HEK293 (cell line): Measurements from ENCODE around the gene PTBP1.

Experiments used
- CTCF ChIA-PET: fragments of 350-600 bp; formaldehyde crosslinking; extraction: SDS; loops from one replicate; lab custom pipeline; 2021; ENCODE audit warnings: antibody characterized with exemption; lab: Yijun Ruan, JAX
- POLR2A ChIA-PET: fragments of 300-600 bp; formaldehyde crosslinking; extraction: SDS; loops from one replicate; lab custom pipeline; 2020; ENCODE audit warnings: antibody characterized with exemption, inconsistent platforms; lab: Yijun Ruan, JAX
- H3K27ac ChIP-seq: fragments of 200-500 bp; sonication (Bioruptor generic); 2 replicates; pipeline ENCODE4 v1.5.1; 2014; ENCODE audit warnings: low read depth, low read length, control low read depth, inconsistent platforms; ENCODE audit errors: extremely low read depth
- H3K36me3 ChIP-seq, 2 experiments: fragments of 200-500 bp in 1 of 2; sonication (Bioruptor generic) in 1 of 2; 1 replicate in 1 of 2; 2 replicates in 1 of 2; pipeline ENCODE4 v1.5.1; 2014 to 2017; ENCODE audit warnings: inconsistent platforms in 2 of 2, low read length in 2 of 2; ENCODE audit not compliant: control insufficient read depth in 2 of 2, insufficient read depth in 1 of 2
- H3K4me1 ChIP-seq: fragments of 200-500 bp; sonication (Bioruptor generic); 2 replicates; pipeline ENCODE4 v1.5.1; 2014; ENCODE audit warnings: mild to moderate bottlenecking, low read length, inconsistent platforms; ENCODE audit not compliant: control insufficient read depth, insufficient read depth
- H3K4me3 ChIP-seq: 2 replicates; pipeline ENCODE4 v1.5.1; 2011; ENCODE audit warnings: low read depth, mild to moderate bottlenecking, control low read depth, low read length, moderate library complexity
- H3K9me3 ChIP-seq: fragments of 200-500 bp; sonication (Bioruptor generic); 2 replicates; pipeline ENCODE4 v1.5.1; 2014; ENCODE audit warnings: low read depth, low read length, inconsistent platforms; ENCODE audit not compliant: control insufficient read depth, insufficient read depth
- BCL6B ChIP-seq: fragments of 450-650 bp; formaldehyde crosslinking; IDR thresholded peaks from 2 replicates; pipeline ENCODE4 v1.5.1; 2017; ENCODE audit warnings: missing biosample characterization, missing genetic modification characterization
- FEZF1 ChIP-seq: fragments of 450-650 bp; formaldehyde crosslinking; IDR thresholded peaks from 2 replicates; pipeline ENCODE4 v1.5.1; 2016; ENCODE audit warnings: missing biosample characterization, missing genetic modification characterization
- GLIS1 ChIP-seq: fragments of 450-650 bp; formaldehyde crosslinking; IDR thresholded peaks from 2 replicates; pipeline ENCODE4 v1.5.1; 2016; ENCODE audit warnings: missing biosample characterization, missing genetic modification characterization
- GLIS2 ChIP-seq: fragments of 450-650 bp; formaldehyde crosslinking; IDR thresholded peaks from 2 replicates; pipeline ENCODE4 v1.5.1; 2016; ENCODE audit warnings: missing biosample characterization, missing genetic modification characterization
- HIC1 ChIP-seq: fragments of 450-650 bp; formaldehyde crosslinking; IDR thresholded peaks from 2 replicates; pipeline ENCODE4 v1.5.1; 2016; ENCODE audit warnings: missing biosample characterization, missing genetic modification characterization
- KLF1 ChIP-seq: fragments of 450-650 bp; formaldehyde crosslinking; IDR thresholded peaks from 2 replicates; pipeline ENCODE4 v1.5.1; 2016; ENCODE audit warnings: missing biosample characterization, missing genetic modification characterization
- PRDM6 ChIP-seq: fragments of 450-650 bp; formaldehyde crosslinking; IDR thresholded peaks from 2 replicates; pipeline ENCODE4 v1.5.1; 2017; ENCODE audit warnings: missing biosample characterization, missing genetic modification characterization
- SETDB1 ChIP-seq: IDR thresholded peaks from one replicate; pipeline ENCODE4 v1.6.1; 2017; ENCODE audit warnings: mild to moderate bottlenecking, low read length, moderate library complexity, mixed read lengths; ENCODE audit not compliant: insufficient read length
- ZEB2 ChIP-seq: fragments of 450-650 bp; formaldehyde crosslinking; IDR thresholded peaks from 2 replicates; pipeline ENCODE4 v1.5.1; 2016; ENCODE audit warnings: missing biosample characterization, missing genetic modification characterization
- ZNF175 ChIP-seq: fragments of 450-650 bp; formaldehyde crosslinking; IDR thresholded peaks from 2 replicates; pipeline ENCODE4 v1.5.1; 2016; ENCODE audit warnings: missing biosample characterization, missing genetic modification characterization
- ZNF18 ChIP-seq: fragments of 450-650 bp; formaldehyde crosslinking; IDR thresholded peaks from 2 replicates; pipeline ENCODE4 v1.5.1; 2016; ENCODE audit warnings: missing biosample characterization, missing genetic modification characterization
- ZNF248 ChIP-seq: fragments of 450-650 bp; formaldehyde crosslinking; IDR thresholded peaks from 2 replicates; pipeline ENCODE4 v1.5.1; 2017; ENCODE audit warnings: missing biosample characterization, missing genetic modification characterization
- ZNF26 ChIP-seq: fragments of 450-650 bp; formaldehyde crosslinking; IDR thresholded peaks from 2 replicates; pipeline ENCODE4 v1.5.1; 2016; ENCODE audit warnings: missing biosample characterization, missing genetic modification characterization
- ZNF302 ChIP-seq: fragments of 450-650 bp; formaldehyde crosslinking; IDR thresholded peaks from 2 replicates; pipeline ENCODE4 v1.5.1; 2016; ENCODE audit warnings: missing biosample characterization, missing genetic modification characterization, low read depth
- ZNF394 ChIP-seq: fragments of 450-650 bp; formaldehyde crosslinking; IDR thresholded peaks from 2 replicates; pipeline ENCODE4 v1.5.1; 2016; ENCODE audit warnings: missing biosample characterization, missing genetic modification characterization, mild to moderate bottlenecking, moderate library complexity, borderline replicate concordance
- ZNF510 ChIP-seq: fragments of 450-650 bp; formaldehyde crosslinking; IDR thresholded peaks from 2 replicates; pipeline ENCODE4 v1.5.1; 2018; ENCODE audit warnings: mild to moderate bottlenecking, missing genetic modification characterization, missing biosample characterization; ENCODE audit not compliant: insufficient replicate concordance
- ZNF561 ChIP-seq: fragments of 450-650 bp; IDR thresholded peaks from 2 replicates; pipeline ENCODE4 v1.5.1; 2018; ENCODE audit warnings: missing biosample characterization, missing genetic modification characterization, borderline replicate concordance
- ZNF76 ChIP-seq: fragments of 450-650 bp; formaldehyde crosslinking; IDR thresholded peaks from 2 replicates; pipeline ENCODE4; 2016; ENCODE audit warnings: low read depth, missing biosample characterization, missing genetic modification characterization, borderline replicate concordance
- ZSCAN30 ChIP-seq: fragments of 450-650 bp; IDR thresholded peaks from 2 replicates; pipeline ENCODE4 v1.5.1; 2018; ENCODE audit warnings: missing biosample characterization, mild to moderate bottlenecking, missing genetic modification characterization, moderate library complexity
- ZXDB ChIP-seq: fragments of 450-650 bp; formaldehyde crosslinking; IDR thresholded peaks from 2 replicates; pipeline ENCODE4 v1.5.1; 2016; ENCODE audit warnings: missing biosample characterization, missing genetic modification characterization

Gene PTBP1

GRCh38 chr19:791007-791566, 6.2 kb upstream of the PTBP1 start (continued):
- no peak for TF ChIP-seq ZNF18 (tag by site-specific recombination)
- no peak for TF ChIP-seq PRDM6
- no peak for TF ChIP-seq BCL6B (tag by site-specific recombination)
- TF ChIP-seq GLIS2 (tag by site-specific recombination), result no peak
- TF ChIP-seq ZEB2 (tag by site-specific recombination), result no peak
- no peak for TF ChIP-seq ZNF302 (tag by site-specific recombination)
- no peak for TF ChIP-seq SETDB1
- no peak for TF ChIP-seq ZNF26 (tag by site-specific recombination)
- TF ChIP-seq, all 188 proteins: peak for 0

- ChIA-PET CTCF (interaction anchor here (0.6 kb wide), 1 partner anchor 291 kb away, joined by 4 read pairs; no protein-coding TSS in a partner anchor), POLR2A (no interaction called here)
- H3K4me3 ChIP-seq, result no peak overlapping the region
- H3K27ac ChIP-seq, result no peak overlapping the region
- TF ChIP-seq GLIS1 (tag by site-specific recombination) (peak; percentile 84), ZXDB (no peak), KLF1 (peak; percentile 43)
- H3K4me1 ChIP-seq, result peaks cover 2% of the 10 kb centered on the region; the same call in 1 of the 2 replicates
- H3K9me3 ChIP-seq, result no peaks in the 10 kb centered on the region
- no peaks in the 10 kb centered on the region for H3K36me3 ChIP-seq
Observed at GRCh38 chr19:791567-792305, 5.5 kb upstream of the PTBP1 start.

GRCh38 chr19:792306-792885, 4.9 kb upstream of the PTBP1 start:
- no peaks in the 10 kb centered on the region for H3K9me3 ChIP-seq
- H3K27ac ChIP-seq, result no peak overlapping the region
- H3K36me3 ChIP-seq, result no peaks in the 10 kb centered on the region
- no peak overlapping the region for H3K4me3 ChIP-seq
- H3K4me1 ChIP-seq, result peaks cover 2% of the 10 kb centered on the region; the same call in 1 of the 2 replicates
- POLR2A ChIA-PET, result no interaction called here
- CTCF ChIA-PET, result interaction anchor here (0.6 kb wide), 1 partner anchor 22 kb away, joined by 4 read pairs; no protein-coding TSS in a partner anchor
- TF ChIP-seq ZNF175 (tag by site-specific recombination) (no peak), ZNF76 (no peak), FEZF1 (tag by site-specific recombination) (no peak), ZNF248 (no peak), ZNF394 (tag by site-specific recombination) (no peak), ZSCAN30 (tag by site-specific recombination) (no peak), ZNF510 (no peak), ZNF561 (tag by site-specific recombination) (no peak), HIC1 (tag by site-specific recombination) (no peak)
